Fibroblast of lung (primary cell): ENCODE results near the gene PI4KB.

Source experiments
- EZH2 ChIP-seq: IDR thresholded peaks from 2 replicates; pipeline ENCODE4 v1.5.1; 2012; ENCODE audit warnings: low read length, control low read depth, mild to moderate bottlenecking; ENCODE audit errors: missing control alignments
- TF ChIP-seq, protein P1 (sequence below), 2 donors: IDR thresholded peaks in 1 of 2; conservative IDR thresholded peaks in 1 of 2; 1 replicate in 1 of 2; 2 replicates in 1 of 2; pipeline ENCODE4 v1.5.1; 2011 to 2012; ENCODE audit warnings: low read length in 2 of 2, control low read depth in 1 of 2, inconsistent platforms in 1 of 2, low read depth in 1 of 2, mild to moderate bottlenecking in 1 of 2

DNA sequence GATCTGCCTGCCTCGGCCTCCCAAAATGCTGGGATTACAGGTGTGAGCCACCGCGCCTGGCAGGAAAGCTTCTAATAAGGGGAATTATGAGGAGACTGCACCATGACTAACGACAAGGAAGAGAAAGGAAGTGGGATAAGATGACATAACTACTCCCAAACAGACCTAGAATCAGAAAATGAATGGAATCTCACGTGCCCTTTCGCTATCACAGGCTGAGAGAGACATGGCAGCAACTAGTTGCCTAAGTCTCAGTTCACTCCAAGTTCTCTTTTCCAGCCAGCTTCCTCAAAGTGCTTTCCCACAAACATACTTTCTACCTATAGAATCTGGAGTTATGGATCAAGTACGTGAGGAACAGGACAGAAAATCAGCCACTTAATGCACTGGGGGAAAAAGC is 2.0 kb downstream of the PI4KB start:
- TF ChIP-seq, protein P1, sequence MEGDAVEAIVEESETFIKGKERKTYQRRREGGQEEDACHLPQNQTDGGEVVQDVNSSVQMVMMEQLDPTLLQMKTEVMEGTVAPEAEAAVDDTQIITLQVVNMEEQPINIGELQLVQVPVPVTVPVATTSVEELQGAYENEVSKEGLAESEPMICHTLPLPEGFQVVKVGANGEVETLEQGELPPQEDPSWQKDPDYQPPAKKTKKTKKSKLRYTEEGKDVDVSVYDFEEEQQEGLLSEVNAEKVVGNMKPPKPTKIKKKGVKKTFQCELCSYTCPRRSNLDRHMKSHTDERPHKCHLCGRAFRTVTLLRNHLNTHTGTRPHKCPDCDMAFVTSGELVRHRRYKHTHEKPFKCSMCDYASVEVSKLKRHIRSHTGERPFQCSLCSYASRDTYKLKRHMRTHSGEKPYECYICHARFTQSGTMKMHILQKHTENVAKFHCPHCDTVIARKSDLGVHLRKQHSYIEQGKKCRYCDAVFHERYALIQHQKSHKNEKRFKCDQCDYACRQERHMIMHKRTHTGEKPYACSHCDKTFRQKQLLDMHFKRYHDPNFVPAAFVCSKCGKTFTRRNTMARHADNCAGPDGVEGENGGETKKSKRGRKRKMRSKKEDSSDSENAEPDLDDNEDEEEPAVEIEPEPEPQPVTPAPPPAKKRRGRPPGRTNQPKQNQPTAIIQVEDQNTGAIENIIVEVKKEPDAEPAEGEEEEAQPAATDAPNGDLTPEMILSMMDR (conservative IDR thresholded peaks at IDR 0.05 in 1 of 2, IDR thresholded peaks at IDR 0.05 in 1 of 2; ENCODE audit: low read depth in 1 of 2, low read length in 2 of 2): no peak
- TF ChIP-seq EZH2: no peak
